Stromal cell of bone marrow (primary cell): ENCODE results near the gene GAPVD1.
A peak's percentile ranks its signal among the peaks of the same experiment; 100 is the strongest.
"Not testable (repeated sequence)": the region's sequence is repeated elsewhere in the genome, so short reads cannot be mapped to it uniquely, and the experiment has no call there.

Experiments
- DNase-seq: peaks from one replicate; pipeline ENCODE4 v3.0.0-alpha.2; 2012; ENCODE audit warnings: low read depth

The GAPVD1 gene, protein sequence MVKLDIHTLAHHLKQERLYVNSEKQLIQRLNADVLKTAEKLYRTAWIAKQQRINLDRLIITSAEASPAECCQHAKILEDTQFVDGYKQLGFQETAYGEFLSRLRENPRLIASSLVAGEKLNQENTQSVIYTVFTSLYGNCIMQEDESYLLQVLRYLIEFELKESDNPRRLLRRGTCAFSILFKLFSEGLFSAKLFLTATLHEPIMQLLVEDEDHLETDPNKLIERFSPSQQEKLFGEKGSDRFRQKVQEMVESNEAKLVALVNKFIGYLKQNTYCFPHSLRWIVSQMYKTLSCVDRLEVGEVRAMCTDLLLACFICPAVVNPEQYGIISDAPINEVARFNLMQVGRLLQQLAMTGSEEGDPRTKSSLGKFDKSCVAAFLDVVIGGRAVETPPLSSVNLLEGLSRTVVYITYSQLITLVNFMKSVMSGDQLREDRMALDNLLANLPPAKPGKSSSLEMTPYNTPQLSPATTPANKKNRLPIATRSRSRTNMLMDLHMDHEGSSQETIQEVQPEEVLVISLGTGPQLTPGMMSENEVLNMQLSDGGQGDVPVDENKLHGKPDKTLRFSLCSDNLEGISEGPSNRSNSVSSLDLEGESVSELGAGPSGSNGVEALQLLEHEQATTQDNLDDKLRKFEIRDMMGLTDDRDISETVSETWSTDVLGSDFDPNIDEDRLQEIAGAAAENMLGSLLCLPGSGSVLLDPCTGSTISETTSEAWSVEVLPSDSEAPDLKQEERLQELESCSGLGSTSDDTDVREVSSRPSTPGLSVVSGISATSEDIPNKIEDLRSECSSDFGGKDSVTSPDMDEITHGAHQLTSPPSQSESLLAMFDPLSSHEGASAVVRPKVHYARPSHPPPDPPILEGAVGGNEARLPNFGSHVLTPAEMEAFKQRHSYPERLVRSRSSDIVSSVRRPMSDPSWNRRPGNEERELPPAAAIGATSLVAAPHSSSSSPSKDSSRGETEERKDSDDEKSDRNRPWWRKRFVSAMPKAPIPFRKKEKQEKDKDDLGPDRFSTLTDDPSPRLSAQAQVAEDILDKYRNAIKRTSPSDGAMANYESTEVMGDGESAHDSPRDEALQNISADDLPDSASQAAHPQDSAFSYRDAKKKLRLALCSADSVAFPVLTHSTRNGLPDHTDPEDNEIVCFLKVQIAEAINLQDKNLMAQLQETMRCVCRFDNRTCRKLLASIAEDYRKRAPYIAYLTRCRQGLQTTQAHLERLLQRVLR (N-terminal part only)

DNA sequence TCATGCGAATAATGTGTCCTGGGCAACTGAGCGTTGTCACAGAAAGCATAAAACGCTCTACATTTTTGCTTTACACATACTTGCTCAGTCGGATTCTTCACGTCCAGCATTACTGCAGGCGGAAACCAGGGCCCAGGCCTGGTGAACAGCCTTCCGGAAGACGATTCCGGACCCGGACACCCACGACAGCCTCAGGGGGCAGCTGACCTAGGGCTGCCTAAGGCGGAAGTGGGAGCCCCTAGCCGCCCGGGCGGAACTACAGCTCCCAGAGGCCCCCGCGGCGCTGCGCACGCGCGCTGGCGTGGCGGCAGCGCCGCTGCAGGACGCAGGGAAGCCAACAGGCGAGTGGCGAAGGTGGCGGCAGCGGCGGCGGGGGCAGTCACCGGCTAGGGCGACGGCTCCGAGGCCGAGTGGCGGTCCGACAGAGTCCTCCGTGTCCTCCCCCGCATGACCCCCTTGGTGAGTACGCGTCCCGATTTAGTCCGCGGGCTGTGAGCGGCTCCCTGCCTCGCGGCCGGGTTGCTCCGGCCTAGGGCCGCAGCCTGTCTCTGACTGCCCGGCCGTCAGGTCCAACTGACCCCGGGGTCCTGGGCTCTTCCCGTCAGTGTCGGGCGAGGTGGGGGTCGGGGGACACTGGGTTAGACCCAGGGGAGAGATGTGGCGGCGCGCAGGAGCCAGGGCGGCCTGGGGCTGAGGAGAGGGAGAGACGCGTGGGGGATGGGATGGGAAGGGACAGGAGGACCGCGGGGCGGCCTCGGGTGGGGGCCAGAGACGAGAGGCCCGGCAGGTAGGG is at the start of gene GAPVD1:
Gene GAPVD1, plus strand, starts transcription at position 326 of the 793 bp plus-strand sequence. CDS start 37,096 bp downstream, outside the sequence.
- DNase-seq, result peak; percentile 80

DNA sequence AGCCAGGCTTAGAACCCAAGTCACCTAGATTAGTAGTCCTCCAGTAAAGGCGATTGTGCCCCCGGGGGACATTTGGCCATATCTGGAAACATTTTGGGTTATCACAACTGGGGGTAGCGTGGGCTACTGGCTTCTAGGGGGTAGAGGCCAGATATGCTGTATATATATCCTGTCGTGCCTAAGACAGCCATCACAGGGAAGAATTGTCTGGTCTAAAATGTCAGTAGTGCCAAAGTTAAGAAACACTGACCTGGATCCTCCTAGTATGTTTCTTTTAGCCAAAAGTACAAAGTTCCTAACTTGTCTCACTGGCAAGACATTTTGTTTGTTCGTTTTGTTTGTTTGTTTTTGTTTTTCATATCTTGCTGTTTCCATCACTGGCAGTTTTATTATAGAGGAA is 47.4 kb upstream of the GAPVD1 start:
- no peak for DNase-seq

GRCh38 chr9:125218621-125219020 is 43.0 kb upstream of the GAPVD1 start:
- DNase-seq, result no peak

DNA sequence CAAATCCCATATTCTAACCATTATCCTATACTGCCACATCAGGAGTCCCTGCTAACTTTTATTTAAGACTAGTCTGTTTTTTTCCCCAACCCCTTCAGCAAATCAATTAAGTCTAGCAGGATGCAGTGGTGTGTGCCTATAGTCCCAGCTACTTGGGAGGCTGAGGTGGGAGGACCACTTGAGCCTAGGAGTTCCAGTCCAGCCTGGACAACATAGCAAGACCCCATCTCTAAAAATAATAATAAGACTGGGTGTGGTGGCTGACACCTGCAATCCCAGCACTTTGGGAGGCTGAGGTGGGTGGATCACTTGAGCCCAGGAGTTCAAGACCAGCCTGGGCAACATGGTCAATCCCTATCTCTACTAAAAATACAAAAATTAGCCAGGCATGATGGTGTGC is 36.8 kb upstream of the GAPVD1 start:
- not testable (repeated sequence) for DNase-seq

- no peak for DNase-seq
These were observed 33.9 kb upstream of the GAPVD1 start for GRCh38 chr9:125227761-125228160.

DNA sequence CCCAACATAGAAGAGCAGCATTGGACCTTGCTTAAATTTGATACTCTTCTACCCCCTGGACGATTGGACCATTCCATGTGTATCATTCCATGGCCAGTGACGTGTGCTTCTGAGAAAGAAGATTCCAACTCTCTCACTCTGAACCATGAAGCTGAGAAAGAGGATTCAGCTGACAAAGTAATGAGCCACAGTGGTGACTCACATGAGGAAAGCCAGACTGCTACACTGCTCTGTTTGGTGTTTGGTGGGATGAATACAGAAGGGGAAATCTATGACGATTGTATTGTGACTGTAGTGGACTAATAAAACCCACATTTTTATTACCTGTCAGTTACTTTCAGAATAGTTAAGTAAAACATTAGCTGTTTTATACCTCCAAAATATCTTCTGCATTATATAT is 27.9 kb upstream of the GAPVD1 start:
- DNase-seq, result peak; percentile 98

DNA sequence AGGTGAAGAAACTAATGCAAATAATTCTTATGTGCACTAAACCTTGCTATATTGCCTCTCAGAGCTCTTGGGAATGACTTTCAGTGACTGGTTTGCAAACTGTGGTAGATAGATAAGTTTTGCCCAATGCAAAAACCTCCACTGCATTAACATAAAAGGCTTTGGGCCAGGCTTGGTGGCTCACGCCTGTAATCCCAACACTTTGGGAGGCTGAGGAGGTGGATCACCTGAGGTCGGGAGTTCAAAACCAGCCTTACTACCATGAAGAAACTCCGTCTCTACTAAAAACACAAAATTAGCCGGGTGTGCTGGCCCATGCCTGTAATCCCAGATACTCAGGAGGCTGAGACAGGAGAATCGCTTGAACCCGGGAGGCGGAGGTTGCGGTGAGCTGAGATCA is 27.5 kb upstream of the GAPVD1 start:
- DNase-seq, result not testable (repeated sequence)

- no peak for DNase-seq
These were observed 25.7 kb upstream of the GAPVD1 start for GRCh38 chr9:125235804-125236519.

- DNase-seq, result not testable (repeated sequence)
These were observed 25.0 kb upstream of the GAPVD1 start for GRCh38 chr9:125236520-125237159.

GRCh38 chr9:125238127-125238914 is 23.3 kb upstream of the GAPVD1 start:
- no peak for DNase-seq

- no peak for DNase-seq
These were observed 22.6 kb upstream of the GAPVD1 start for GRCh38 chr9:125238915-125239446.

DNA sequence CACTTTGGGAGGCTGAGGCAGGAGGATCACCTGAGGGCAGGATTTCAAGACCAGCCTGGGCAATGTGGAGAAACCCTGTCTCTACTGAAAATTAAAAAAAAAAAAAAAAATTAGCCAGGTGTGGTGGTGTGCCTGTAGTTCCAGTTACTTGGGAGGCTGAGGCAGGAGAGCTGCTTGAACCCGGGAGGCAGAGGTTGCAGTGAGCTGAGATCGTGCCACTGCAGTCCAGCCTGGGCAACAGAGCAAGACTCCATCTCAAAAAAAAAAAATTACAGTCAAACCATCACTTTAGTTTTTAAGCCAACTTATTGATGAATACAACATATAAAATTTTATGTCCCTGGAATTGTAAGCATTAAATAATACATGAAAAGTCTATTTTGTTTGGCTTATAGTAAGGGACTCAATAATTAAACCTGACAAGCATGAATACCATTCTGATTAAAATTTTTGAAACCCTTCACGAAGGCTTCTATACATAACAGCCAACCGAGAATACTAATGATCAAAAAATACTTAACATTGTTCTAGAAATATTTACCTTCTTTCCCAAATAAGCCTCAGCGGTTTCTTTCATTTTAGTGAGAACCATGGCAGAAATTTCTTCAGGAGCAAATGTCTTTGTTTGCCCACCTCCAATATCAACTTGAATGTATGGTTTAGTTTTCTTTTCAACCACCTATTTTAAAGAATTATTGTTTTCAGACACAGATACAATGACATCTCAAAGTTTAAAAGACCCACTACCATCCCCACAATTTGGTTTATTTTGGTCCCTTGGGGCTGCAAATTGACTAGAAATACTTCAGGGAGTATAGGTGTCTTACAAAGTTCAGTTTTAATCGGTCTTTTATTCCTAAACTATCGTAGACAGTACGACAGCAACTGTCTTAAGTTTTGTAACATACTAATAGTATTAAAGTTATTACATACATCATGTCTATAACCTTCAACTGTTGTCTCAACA is 21.7 kb upstream of the GAPVD1 start:
- DNase-seq, result no peak

DNA sequence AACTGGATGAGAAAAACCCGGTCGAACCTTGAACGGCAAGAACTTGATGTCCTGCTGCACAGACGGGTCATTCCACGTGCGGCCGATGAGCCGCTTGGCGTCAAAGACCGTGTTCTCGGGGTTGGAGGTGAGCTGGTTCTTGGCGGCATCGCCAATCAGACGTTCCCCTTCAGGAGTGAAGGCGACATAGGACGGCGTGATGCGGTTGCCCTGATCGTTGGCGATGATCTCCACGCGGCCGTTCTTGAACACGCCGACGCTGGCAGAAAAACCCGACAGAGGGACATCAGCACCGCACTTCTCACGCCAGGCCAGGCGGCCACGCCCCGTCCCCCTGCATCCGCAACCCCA is 21.0 kb upstream of the GAPVD1 start:
- DNase-seq, result no peak

- peak; percentile 99 for DNase-seq
These were observed 20.4 kb upstream of the GAPVD1 start, which contains the start of gene HSPA5 for GRCh38 chr9:125241000-125241862. Gene HSPA5 (minus strand): TSS chr9:125241343. CDS start chr9:125241126, 217 bp downstream.

- DNase-seq, result no peak
These were observed 19.5 kb upstream of the GAPVD1 start for GRCh38 chr9:125241863-125242739.

GRCh38 chr9:125243792-125244260 is 17.8 kb upstream of the GAPVD1 start:
- no peak for DNase-seq
